Esophagus muscularis mucosa (tissue), 4 donors: ENCODE results near the gene ALPK3. TPM values are rescaled to one million over a fixed set of nuclear protein-coding genes. Genes with fewer than 3 reads are reported as not detected.

Experiments used
- DNase-seq: peaks from one replicate; pipeline ENCODE4 v3.0.0-alpha.2; 2017; ENCODE audit errors: extremely low spot score
- H3K27ac ChIP-seq, 4 donors: fragments of 200-600 bp; sonication (generic); replicated peaks in 1 of 4; 1 replicate in 3 of 4; 2 replicates in 1 of 4; pipeline ENCODE4 v1.5.1; 2016 to 2019; ENCODE audit warnings: mild to moderate bottlenecking in 1 of 4
- H3K27me3 ChIP-seq, 4 donors: fragments of 200-600 bp; sonication (generic); one replicate each; pipeline versions ENCODE4 v1.5.1 to v1.6.0; 2016 to 2019
- H3K36me3 ChIP-seq, 4 donors: fragments of 200-600 bp; sonication (generic); one replicate each; pipeline ENCODE4 v1.5.1; 2016 to 2019
- H3K4me1 ChIP-seq, 4 donors: fragments of 200-600 bp; sonication (generic); one replicate each; pipeline ENCODE4 v1.5.1; 2016 to 2019
- H3K4me3 ChIP-seq, 4 donors: fragments of 200-600 bp; sonication (generic); 1 replicate in 2 of 4; 2 replicates in 2 of 4; pipeline ENCODE4 v1.5.1; 2016 to 2019; ENCODE audit warnings: mild to moderate bottlenecking in 4 of 4, moderate library complexity in 1 of 4
- H3K9me3 ChIP-seq, 4 donors: fragments of 200-600 bp; sonication (generic); 1 replicate in 3 of 4; 2 replicates in 1 of 4; pipeline ENCODE4 v1.5.1; 2016 to 2019
- EP300 ChIP-seq: sonication (generic); formaldehyde crosslinking; IDR thresholded peaks from one replicate; pipeline ENCODE4 v1.6.1; 2017; ENCODE audit warnings: antibody characterized with exemption
- POLR2A ChIP-seq: fragments of 450-650 bp; IDR thresholded peaks from one replicate; pipeline ENCODE4 v1.6.1; 2017; ENCODE audit warnings: antibody characterized with exemption, moderate library complexity, mild to moderate bottlenecking, low read depth
- POLR2AphosphoS5 ChIP-seq, 2 donors: sonication (generic); formaldehyde crosslinking; IDR thresholded peaks; one replicate each; pipeline ENCODE4 v1.6.1; 2017; ENCODE audit warnings: antibody characterized with exemption in 2 of 2
- WGBS: methylation state at CpG from one replicate; pipeline ENCODE4 v1.1.5; 2018; 5-methylcytosine and 5-hydroxymethylcytosine counted together
- intact Hi-C: fragments of 100-400 bp; cut with DNase I; formaldehyde crosslinking; loops from one replicate; pipeline ENCODE4 v1.15.1; 2023
- total RNA-seq, 4 donors: library from RNA; depleted of rRNA; stranded (reverse); fragments of >200 nt; gene quantifications; one replicate each; pipeline versions ENCODE4 v1.1.0 to v1.2.1, GENCODE V29; 2016
- TF ChIP-seq, protein P1 (sequence below), 3 experiments: fragments of 200-600 bp in 2 of 3; fragments of 450-650 bp in 1 of 3; sonication (generic) in 2 of 3; IDR thresholded peaks; one replicate each; pipeline ENCODE4 v1.5.1; 2017 to 2019; ENCODE audit warnings: antibody characterized with exemption in 3 of 3, mild to moderate bottlenecking in 2 of 3, moderate library complexity in 1 of 3

The ALPK3 gene
- total RNA-seq, 4 donors from 2014 or later, result 9.1 to 21.5 (median 16.2) TPM

- no peaks in the 10 kb centered on the region for H3K27me3 ChIP-seq
- peaks cover 0 to 14% (median 0%) of the 10 kb centered on the region in 4 donors for H3K4me1 ChIP-seq
- TF ChIP-seq, protein P1, sequence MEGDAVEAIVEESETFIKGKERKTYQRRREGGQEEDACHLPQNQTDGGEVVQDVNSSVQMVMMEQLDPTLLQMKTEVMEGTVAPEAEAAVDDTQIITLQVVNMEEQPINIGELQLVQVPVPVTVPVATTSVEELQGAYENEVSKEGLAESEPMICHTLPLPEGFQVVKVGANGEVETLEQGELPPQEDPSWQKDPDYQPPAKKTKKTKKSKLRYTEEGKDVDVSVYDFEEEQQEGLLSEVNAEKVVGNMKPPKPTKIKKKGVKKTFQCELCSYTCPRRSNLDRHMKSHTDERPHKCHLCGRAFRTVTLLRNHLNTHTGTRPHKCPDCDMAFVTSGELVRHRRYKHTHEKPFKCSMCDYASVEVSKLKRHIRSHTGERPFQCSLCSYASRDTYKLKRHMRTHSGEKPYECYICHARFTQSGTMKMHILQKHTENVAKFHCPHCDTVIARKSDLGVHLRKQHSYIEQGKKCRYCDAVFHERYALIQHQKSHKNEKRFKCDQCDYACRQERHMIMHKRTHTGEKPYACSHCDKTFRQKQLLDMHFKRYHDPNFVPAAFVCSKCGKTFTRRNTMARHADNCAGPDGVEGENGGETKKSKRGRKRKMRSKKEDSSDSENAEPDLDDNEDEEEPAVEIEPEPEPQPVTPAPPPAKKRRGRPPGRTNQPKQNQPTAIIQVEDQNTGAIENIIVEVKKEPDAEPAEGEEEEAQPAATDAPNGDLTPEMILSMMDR (IDR thresholded peaks at IDR 0.05), result no peak
- no peak for TF ChIP-seq POLR2A
- TF ChIP-seq POLR2AphosphoS5 (IDR thresholded peaks at IDR 0.05), result no peak
- TF ChIP-seq EP300, result no peak
- no peaks in the 10 kb centered on the region for H3K9me3 ChIP-seq
- H3K4me3 ChIP-seq, result no peak overlapping the region
- DNase-seq, result no peak
- WGBS, result 80% methylated on average over 9 of the region's 9 CpGs
- no peak overlapping the region for H3K27ac ChIP-seq
- intact Hi-C loops, result no loop called here
- peaks cover 4 to 46% (median 37%) of the 10 kb centered on the region in 4 donors for H3K36me3 ChIP-seq
Measured at GRCh38 chr15:84855136-84855535, 38.0 kb downstream of the ALPK3 start.

- TF ChIP-seq POLR2AphosphoS5 (IDR thresholded peaks at IDR 0.05) (no peak), EP300 (no peak)
- TF ChIP-seq, protein P1 (IDR thresholded peaks at IDR 0.05), result no peak
- Histone ChIP-seq H3K27ac (no peak overlapping the region), H3K9me3 (no peaks in the 10 kb centered on the region), H3K27me3 (no peaks in the 10 kb centered on the region), H3K4me3 (no peak overlapping the region), H3K36me3 (peaks cover 4 to 52% (median 41%) of the 10 kb centered on the region in 4 donors), H3K4me1 (peaks cover 0 to 14% (median 0%) of the 10 kb centered on the region in 4 donors)
- intact Hi-C loops, result no loop called here
- no peak for DNase-seq
Measured at GRCh38 chr15:84855765-84856164, 38.6 kb downstream of the ALPK3 start.

- TF ChIP-seq EP300 (no peak), POLR2A (no peak), POLR2AphosphoS5 (IDR thresholded peaks at IDR 0.05) (no peak)
- TF ChIP-seq, protein P1 (IDR thresholded peaks at IDR 0.05), result no peak
Measured at GRCh38 chr15:84856731-84857417, 39.7 kb downstream of the ALPK3 start.

DNA sequence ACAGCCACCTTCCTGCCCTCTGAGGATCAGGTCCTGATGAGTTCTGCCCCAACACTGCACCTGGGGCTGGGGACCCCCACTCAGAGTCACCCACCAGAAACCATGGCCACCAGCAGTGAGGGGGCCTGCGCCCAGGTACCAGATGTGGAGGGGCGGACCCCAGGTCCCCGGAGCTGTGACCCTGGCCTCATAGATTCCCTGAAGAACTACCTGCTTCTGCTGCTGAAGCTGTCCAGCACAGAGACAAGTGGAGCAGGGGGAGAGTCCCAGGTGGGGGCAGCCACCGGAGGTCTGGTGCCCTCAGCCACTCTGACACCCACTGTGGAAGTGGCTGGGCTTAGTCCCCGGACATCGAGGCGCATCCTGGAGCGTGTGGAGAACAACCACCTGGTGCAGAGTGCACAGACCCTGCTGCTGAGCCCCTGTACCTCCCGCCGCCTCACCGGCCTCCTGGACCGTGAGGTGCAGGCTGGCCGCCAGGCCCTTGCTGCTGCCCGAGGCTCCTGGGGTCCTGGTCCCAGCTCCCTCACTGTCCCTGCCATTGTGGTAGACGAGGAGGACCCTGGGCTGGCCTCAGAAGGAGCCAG lies 40.4 kb downstream of the ALPK3 start:
- Histone ChIP-seq H3K36me3 (peaks cover 4 to 53% (median 45%) of the 10 kb centered on the region in 4 donors), H3K9me3 (no peaks in the 10 kb centered on the region), H3K4me3 (no peak overlapping the region), H3K4me1 (peaks cover 0 to 14% (median 0%) of the 10 kb centered on the region in 4 donors), H3K27me3 (no peaks in the 10 kb centered on the region), H3K27ac (no peak overlapping the region)
- TF ChIP-seq, protein P1 (IDR thresholded peaks at IDR 0.05), result no peak
- TF ChIP-seq POLR2A (no peak), EP300 (no peak), POLR2AphosphoS5 (IDR thresholded peaks at IDR 0.05) (no peak)
- WGBS, result 93% methylated on average over 6 of the region's 15 CpGs
- intact Hi-C loops, result no loop called here
- no peak for DNase-seq

More at GRCh38 chr15:84856731-84857417, 39.7 kb downstream of the ALPK3 start:
- WGBS, result 98% methylated on average over 9 of the region's 16 CpGs
- no peaks in the 10 kb centered on the region for H3K27me3 ChIP-seq
- no peaks in the 10 kb centered on the region for H3K9me3 ChIP-seq
- intact Hi-C loops, result no loop called here
- peaks cover 0 to 14% (median 0%) of the 10 kb centered on the region in 4 donors for H3K4me1 ChIP-seq
- no peak overlapping the region for H3K27ac ChIP-seq
- no peak overlapping the region for H3K4me3 ChIP-seq
- DNase-seq, result no peak
- peaks cover 4 to 52% (median 41%) of the 10 kb centered on the region in 4 donors for H3K36me3 ChIP-seq
